ENCODE results near the gene METTL4.

METTL4 gene

GRCh38 chr18:2571200-2572170 lies at the start of gene METTL4, which contains the start of gene NDC80:
TSS of gene METTL4 (minus strand) at chr18:2571505. CDS start at chr18:2567216, 4,289 bp downstream.
TSS of gene NDC80 (plus strand) at chr18:2571557. CDS start at chr18:2572986, 1,429 bp downstream.
- peak; percentile 93 for DNase-seq

- no peak for DNase-seq
These were observed 46.7 kb upstream of the METTL4 start for GRCh38 chr18:2618009-2618408.

- no peak for DNase-seq
These were observed 46.2 kb upstream of the METTL4 start for GRCh38 chr18:2617401-2617998.

- DNase-seq = no peak
These were observed 41.7 kb upstream of the METTL4 start for GRCh38 chr18:2612996-2613395.

- no peak for DNase-seq
These were observed 39.2 kb upstream of the METTL4 start for GRCh38 chr18:2610549-2610948.

GRCh38 chr18:2609604-2610003 lies 38.3 kb upstream of the METTL4 start:
- DNase-seq = no peak

GRCh38 chr18:2606335-2606734 lies 35.0 kb upstream of the METTL4 start:
- no peak for DNase-seq

- DNase-seq = no peak
These were observed 31.5 kb upstream of the METTL4 start for GRCh38 chr18:2602844-2603243.

- DNase-seq = no peak
These were observed 26.3 kb upstream of the METTL4 start for GRCh38 chr18:2597639-2598038.

GRCh38 chr18:2590303-2590702 lies 19.0 kb upstream of the METTL4 start:
- DNase-seq = no peak

- no peak for DNase-seq
These were observed 18.2 kb upstream of the METTL4 start for GRCh38 chr18:2589345-2590068.

- no peak for DNase-seq
These were observed 17.5 kb upstream of the METTL4 start for GRCh38 chr18:2588666-2589344.

GRCh38 chr18:2587788-2588187 lies 16.5 kb upstream of the METTL4 start:
- no peak for DNase-seq

- DNase-seq = no peak
These were observed 2.1 kb upstream of the METTL4 start for GRCh38 chr18:2573408-2573807.

- no peak for DNase-seq
These were observed 1.6 kb upstream of the METTL4 start for GRCh38 chr18:2572892-2573291.

GRCh38 chr18:2572171-2572569 lies 865 bp upstream of the METTL4 start:
- no peak for DNase-seq

- DNase-seq = peak; percentile 85
These were observed 519 bp downstream of the METTL4 start for GRCh38 chr18:2570772-2571199.

- DNase-seq = no peak
These were observed 1.7 kb downstream of the METTL4 start for GRCh38 chr18:2569338-2570207.

- no peak for DNase-seq
These were observed 2.7 kb downstream of the METTL4 start for GRCh38 chr18:2568605-2569004.

- no peak for DNase-seq
These were observed 3.2 kb downstream of the METTL4 start for GRCh38 chr18:2568129-2568528.

GRCh38 chr18:2564373-2564772 lies 6.9 kb downstream of the METTL4 start:
- no peak for DNase-seq

- no peak for DNase-seq
These were observed 12.1 kb downstream of the METTL4 start for GRCh38 chr18:2559249-2559648.

Data from femur (tissue), 1 donor.